Ascending aorta (tissue), 2 donors: Measurements from ENCODE around the gene MCF2L. TPM values are rescaled to one million over a fixed set of nuclear protein-coding genes. Genes with fewer than 3 reads are reported as not detected.

ENCODE experiments used
- DNase-seq, 2 donors: peaks; one replicate each; pipeline ENCODE4 v3.0.0-alpha.2; 2019; ENCODE audit warnings: low spot score in 2 of 2
- H3K27ac ChIP-seq, 2 donors: fragments of 200-600 bp; sonication (generic); one replicate each; pipeline ENCODE4 v1.5.1; 2016 to 2017; ENCODE audit warnings: mild to moderate bottlenecking in 1 of 2
- H3K27me3 ChIP-seq: fragments of 200-600 bp; sonication (generic); one replicate; pipeline ENCODE4 v1.5.1; 2017
- H3K36me3 ChIP-seq, 2 donors: fragments of 200-600 bp; sonication (generic); one replicate each; pipeline ENCODE4 v1.5.1; 2016
- H3K4me1 ChIP-seq, 2 donors: fragments of 200-600 bp; sonication (generic); one replicate each; pipeline ENCODE4 v1.5.1; 2016 to 2017; ENCODE audit warnings: mild to moderate bottlenecking in 1 of 2
- H3K4me3 ChIP-seq, 2 donors: fragments of 200-600 bp; sonication (generic); one replicate each; pipeline ENCODE4 v1.5.1; 2016 to 2017; ENCODE audit warnings: mild to moderate bottlenecking in 1 of 2
- H3K9me3 ChIP-seq, 2 donors: fragments of 200-600 bp; sonication (generic); one replicate each; pipeline ENCODE4 v1.5.1; 2016
- intact Hi-C: fragments of 100-400 bp; cut with DNase I; formaldehyde crosslinking; loops from one replicate; pipeline ENCODE4 v1.15.1; 2023
- total RNA-seq: library from RNA; depleted of rRNA; stranded (reverse); fragments of >200 nt; gene quantifications from one replicate; pipeline ENCODE4 v1.1.0, GENCODE V29; 2016
- TF ChIP-seq, protein P1 (sequence below), 3 experiments: fragments of 200-600 bp in 2 of 3; fragments of 450-650 bp in 1 of 3; sonication (generic) in 2 of 3; IDR thresholded peaks; one replicate each; pipeline ENCODE4 v1.5.1; 2016 to 2019; ENCODE audit warnings: antibody characterized with exemption in 3 of 3, mild to moderate bottlenecking in 1 of 3, moderate library complexity in 1 of 3

MCF2L gene
- total RNA-seq, 1 donor from 2014 or later: 112 TPM

DNA sequence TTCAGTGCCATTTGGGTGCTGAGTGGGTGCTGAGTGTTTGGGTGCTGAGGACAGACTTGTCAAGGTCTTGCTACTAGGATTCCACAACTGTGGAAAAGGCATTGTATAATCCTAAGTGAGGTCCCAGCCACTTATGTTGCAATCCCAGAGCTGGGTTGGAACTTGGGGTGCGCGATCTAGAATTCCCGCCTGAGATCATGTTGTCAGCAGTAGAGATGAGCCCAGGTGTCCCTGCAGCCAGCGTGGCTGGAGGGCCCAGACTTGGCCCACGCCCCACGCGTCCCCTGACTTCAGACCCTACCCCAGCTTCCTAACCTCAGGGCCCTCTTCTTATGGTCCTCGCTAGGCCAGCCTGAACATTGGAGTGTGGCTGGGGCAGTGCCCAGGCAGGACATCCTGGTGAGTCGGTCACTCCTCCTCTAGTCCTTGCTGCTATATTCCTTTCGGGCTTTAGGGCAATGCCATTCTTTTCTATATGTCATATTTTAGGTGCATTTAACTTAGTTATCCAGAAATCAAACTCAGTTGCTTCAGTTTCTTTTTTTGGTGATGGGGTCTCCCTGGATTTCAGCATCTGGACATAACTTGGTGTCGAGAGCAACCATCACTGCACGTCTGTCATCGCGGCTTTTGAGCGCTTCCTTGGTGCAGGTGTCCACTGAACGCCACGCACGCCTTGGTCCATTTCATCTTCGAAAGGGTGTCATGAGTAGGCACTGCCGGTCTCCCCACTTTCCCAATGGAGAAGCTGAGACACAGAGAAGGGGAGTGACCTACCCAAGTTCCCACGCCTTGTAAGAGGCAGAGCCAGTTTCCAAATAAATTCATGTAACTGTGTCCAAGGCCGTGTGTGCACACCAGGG lies 90.2 kb downstream of the MCF2L start:
- no peak for DNase-seq
- H3K9me3 ChIP-seq: no peaks in the 10 kb centered on the region
- H3K4me3 ChIP-seq: no peak overlapping the region
- no peaks in the 10 kb centered on the region for H3K4me1 ChIP-seq
- TF ChIP-seq, protein P1, sequence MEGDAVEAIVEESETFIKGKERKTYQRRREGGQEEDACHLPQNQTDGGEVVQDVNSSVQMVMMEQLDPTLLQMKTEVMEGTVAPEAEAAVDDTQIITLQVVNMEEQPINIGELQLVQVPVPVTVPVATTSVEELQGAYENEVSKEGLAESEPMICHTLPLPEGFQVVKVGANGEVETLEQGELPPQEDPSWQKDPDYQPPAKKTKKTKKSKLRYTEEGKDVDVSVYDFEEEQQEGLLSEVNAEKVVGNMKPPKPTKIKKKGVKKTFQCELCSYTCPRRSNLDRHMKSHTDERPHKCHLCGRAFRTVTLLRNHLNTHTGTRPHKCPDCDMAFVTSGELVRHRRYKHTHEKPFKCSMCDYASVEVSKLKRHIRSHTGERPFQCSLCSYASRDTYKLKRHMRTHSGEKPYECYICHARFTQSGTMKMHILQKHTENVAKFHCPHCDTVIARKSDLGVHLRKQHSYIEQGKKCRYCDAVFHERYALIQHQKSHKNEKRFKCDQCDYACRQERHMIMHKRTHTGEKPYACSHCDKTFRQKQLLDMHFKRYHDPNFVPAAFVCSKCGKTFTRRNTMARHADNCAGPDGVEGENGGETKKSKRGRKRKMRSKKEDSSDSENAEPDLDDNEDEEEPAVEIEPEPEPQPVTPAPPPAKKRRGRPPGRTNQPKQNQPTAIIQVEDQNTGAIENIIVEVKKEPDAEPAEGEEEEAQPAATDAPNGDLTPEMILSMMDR (IDR thresholded peaks at IDR 0.05): no peak
- H3K27me3 ChIP-seq: no peaks in the 10 kb centered on the region
- H3K27ac ChIP-seq: no peak overlapping the region
- no peaks in the 10 kb centered on the region for H3K36me3 ChIP-seq
- intact Hi-C loops: no loop called here

DNA sequence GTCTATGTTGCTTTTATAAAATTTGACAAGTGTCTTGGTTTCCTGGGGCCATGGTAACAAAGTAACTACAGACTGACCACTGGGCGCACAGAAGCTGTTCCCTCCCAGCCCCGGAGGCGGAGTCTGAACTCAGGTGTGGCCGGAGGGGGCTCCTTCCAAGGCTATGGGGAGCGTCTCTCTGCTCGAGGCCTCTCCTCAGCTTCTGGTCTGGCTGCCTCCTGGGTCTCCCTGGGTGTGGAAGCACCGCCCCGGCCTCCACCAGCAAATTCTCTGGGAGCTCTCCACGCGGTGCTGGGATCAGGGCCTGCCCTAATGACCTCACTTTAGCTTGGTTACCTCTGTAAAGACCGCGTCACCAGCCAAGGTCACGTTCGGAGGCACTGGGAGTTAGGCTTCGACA lies 90.9 kb downstream of the MCF2L start:
- no peak for DNase-seq
- H3K36me3 ChIP-seq: no peaks in the 10 kb centered on the region
- no peaks in the 10 kb centered on the region for H3K4me1 ChIP-seq
- no peaks in the 10 kb centered on the region for H3K9me3 ChIP-seq
- no peak overlapping the region for H3K27ac ChIP-seq
- intact Hi-C loops: no loop called here
- TF ChIP-seq, protein P1 (IDR thresholded peaks at IDR 0.05): no peak
- H3K4me3 ChIP-seq: no peak overlapping the region
- H3K27me3 ChIP-seq: no peaks in the 10 kb centered on the region

DNA sequence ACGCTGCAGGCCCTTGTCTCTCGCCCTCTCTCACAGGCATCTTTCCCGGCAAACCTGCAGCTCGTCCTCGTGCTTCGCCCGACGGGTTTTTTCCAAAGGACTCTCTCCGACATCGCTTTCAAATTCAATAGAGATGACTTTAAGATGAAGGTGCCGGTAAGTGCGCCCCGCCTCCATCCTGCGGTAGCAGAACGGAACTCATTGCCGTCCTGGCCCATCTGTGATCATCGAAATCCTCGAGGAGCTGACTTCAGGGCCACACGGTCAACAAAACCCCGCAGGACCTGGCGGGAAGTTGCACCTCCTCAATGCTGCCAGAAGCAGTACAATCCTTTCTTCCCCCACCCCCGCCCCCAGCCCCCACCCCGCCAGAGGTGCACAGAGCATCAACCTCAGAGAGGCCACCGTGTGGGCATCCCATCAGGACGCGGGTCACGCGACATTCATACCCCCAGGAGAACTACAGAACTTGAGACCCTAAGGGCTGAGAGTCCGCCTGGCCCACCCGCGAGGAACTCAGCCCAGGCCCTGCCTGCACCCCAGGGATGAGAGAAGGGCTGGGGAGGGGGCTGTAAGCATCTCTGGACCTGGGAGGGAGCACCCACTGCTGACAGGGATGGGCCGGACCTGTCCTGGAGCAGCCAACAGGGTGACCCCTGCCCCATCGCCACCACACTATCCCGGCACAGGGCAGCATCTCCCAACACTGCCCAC lies 91.7 kb downstream of the MCF2L start:
- Histone ChIP-seq H3K27ac (no peak overlapping the region), H3K4me1 (no peaks in the 10 kb centered on the region), H3K27me3 (no peaks in the 10 kb centered on the region), H3K36me3 (peaks cover 0 to under 1% of the 10 kb centered on the region in 2 donors), H3K4me3 (no peak overlapping the region), H3K9me3 (no peaks in the 10 kb centered on the region)
- TF ChIP-seq, protein P1 (IDR thresholded peaks at IDR 0.05): no peak
- DNase-seq: no peak
- intact Hi-C loops: no loop called here

DNA sequence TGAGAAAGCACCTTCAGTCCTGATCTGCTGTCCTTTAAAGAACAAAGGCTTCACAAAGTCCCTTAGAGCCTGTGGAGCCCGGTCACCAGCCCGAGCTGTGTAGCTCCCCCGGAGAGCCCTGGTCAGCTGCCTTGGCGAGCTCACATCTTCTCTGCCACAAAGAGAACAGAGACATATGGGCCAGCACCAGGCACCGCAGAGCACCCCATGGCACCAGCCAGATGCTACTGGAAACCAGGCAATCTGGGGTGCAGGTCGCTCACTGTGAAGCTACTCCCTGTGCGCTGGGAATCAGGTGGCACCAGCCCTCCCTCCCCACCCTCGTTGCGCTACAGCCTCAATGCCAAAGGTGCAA lies 92.2 kb downstream of the MCF2L start:
- no peak overlapping the region for H3K27ac ChIP-seq
- H3K4me1 ChIP-seq: no peaks in the 10 kb centered on the region
- no peaks in the 10 kb centered on the region for H3K9me3 ChIP-seq
- no peak overlapping the region for H3K4me3 ChIP-seq
- no peaks in the 10 kb centered on the region for H3K27me3 ChIP-seq
- no peak for DNase-seq
- peaks cover 0 to 3% of the 10 kb centered on the region in 2 donors for H3K36me3 ChIP-seq
- intact Hi-C loops: no loop called here
- TF ChIP-seq, protein P1 (IDR thresholded peaks at IDR 0.05): no peak

DNA sequence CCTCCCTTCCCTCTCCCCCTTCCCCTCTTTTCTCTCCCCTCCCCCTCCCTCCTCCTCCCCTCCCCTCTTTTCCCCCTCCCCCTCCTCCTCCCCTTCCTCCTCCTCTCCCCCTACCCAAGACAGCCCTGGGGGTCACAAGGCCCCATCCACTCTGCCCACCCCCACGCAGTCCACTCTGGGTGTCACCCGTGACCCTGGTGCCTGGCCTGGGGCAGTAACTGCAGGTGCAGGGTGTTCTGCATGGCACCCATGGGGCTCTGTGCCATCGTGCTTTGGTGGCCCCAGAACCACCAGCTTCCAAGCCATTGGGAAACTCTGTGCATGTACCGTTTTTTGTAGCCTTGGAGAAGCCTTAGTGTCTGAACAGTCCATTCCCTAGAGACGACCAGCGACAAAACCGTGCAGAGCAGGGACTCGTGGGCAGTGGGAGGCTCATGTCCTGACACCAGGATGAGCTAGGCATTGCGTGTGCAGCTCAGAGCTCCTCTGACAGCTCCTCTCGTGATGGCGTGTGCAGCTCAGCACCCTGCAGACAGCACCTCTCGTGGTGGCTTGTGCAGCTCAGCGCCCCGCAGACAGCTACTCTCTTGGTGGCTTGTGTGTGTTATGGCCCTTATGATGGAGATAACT lies 92.9 kb downstream of the MCF2L start:
- intact Hi-C loops: no loop called here
- DNase-seq: no peak
- H3K4me1 ChIP-seq: no peaks in the 10 kb centered on the region
- TF ChIP-seq, protein P1 (IDR thresholded peaks at IDR 0.05): no peak
- no peaks in the 10 kb centered on the region for H3K27me3 ChIP-seq
- peaks cover 0 to 3% of the 10 kb centered on the region in 2 donors for H3K36me3 ChIP-seq
- no peaks in the 10 kb centered on the region for H3K9me3 ChIP-seq
- no peak overlapping the region for H3K27ac ChIP-seq
- no peak overlapping the region for H3K4me3 ChIP-seq
